ENCODE results near the gene TNFAIP2.

GRCh38 chr14:103177376-103177775 lies 54.1 kb downstream of the TNFAIP2 start:
- no peak for TF ChIP-seq GATA2 (IDR thresholded peaks at IDR 0.05; ENCODE audit: low read depth, low read length)
- no peak for TF ChIP-seq GATA3 (IDR thresholded peaks at IDR 0.05; ENCODE audit: low read depth, low read length)

All from SH-SY5Y (cell line).